ENCODE data around the gene KCNG2. TPM values are rescaled to one million over a fixed set of nuclear protein-coding genes. Genes with fewer than 3 reads are reported as not detected.

Gene KCNG2
- total RNA-seq, 4 donors from 2014 or later: 2.3 to 3.8 (median 3.2) TPM; not detected in 1

DNA sequence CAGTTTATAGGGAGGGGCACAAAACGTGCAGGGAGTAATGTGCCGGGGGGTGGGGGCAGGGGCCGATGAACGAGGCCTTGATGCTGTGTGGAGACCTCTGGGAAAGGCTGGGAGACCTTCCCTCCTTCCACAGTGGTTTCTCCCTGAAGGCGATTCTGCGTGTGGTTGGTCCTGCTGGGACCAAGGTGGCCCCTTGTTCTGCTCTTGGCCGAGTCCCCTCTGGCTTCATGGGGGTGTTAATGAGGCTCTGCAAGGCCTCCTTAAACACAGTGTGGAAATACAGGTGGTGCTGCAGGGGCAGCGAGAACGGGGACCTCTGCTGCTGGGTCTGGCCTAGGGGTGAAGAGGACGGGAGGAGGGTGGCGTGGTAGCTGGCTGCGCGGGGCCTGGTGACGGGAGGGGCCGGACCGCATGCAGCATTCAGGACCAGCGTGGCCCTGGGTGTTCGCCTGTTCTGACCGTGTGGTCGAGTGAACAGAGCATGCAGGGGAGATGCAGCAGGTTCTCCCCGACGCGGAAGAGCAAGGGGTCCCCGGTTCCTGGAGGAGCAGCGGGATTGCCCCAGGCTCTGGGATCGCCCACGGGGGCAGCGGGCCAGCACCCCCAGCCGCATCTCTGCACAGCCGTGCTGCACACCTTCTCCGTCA, 42.1 kb upstream of the KCNG2 start:
- H3K9me3 ChIP-seq: no peaks in the 10 kb centered on the region
- DNase-seq: peak in 1 of 3 donors; percentile 27
- no peaks in the 10 kb centered on the region for H3K27me3 ChIP-seq
- TF ChIP-seq, protein P1, sequence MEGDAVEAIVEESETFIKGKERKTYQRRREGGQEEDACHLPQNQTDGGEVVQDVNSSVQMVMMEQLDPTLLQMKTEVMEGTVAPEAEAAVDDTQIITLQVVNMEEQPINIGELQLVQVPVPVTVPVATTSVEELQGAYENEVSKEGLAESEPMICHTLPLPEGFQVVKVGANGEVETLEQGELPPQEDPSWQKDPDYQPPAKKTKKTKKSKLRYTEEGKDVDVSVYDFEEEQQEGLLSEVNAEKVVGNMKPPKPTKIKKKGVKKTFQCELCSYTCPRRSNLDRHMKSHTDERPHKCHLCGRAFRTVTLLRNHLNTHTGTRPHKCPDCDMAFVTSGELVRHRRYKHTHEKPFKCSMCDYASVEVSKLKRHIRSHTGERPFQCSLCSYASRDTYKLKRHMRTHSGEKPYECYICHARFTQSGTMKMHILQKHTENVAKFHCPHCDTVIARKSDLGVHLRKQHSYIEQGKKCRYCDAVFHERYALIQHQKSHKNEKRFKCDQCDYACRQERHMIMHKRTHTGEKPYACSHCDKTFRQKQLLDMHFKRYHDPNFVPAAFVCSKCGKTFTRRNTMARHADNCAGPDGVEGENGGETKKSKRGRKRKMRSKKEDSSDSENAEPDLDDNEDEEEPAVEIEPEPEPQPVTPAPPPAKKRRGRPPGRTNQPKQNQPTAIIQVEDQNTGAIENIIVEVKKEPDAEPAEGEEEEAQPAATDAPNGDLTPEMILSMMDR (IDR thresholded peaks at IDR 0.05): no peak
- TF ChIP-seq POLR2A (IDR thresholded peaks at IDR 0.05): no peak
- H3K4me1 ChIP-seq: peaks cover 0 to 3% (median 0%) of the 10 kb centered on the region in 4 donors
- H3K36me3 ChIP-seq: peaks cover 0 to 32% (median 0%) of the 10 kb centered on the region in 3 donors
- no peak overlapping the region for H3K4me3 ChIP-seq
- H3K27ac ChIP-seq: no peak overlapping the region

- no peak for TF ChIP-seq POLR2A (IDR thresholded peaks at IDR 0.05)
- TF ChIP-seq, protein P1 (IDR thresholded peaks at IDR 0.05): no peak
- peak in 1 of 3 donors; percentile 38 for DNase-seq
These were observed 41.6 kb upstream of the KCNG2 start for GRCh38 chr18:79756143-79756500.

GRCh38 chr18:79756826-79757225, 40.9 kb upstream of the KCNG2 start:
- TF ChIP-seq, protein P1 (IDR thresholded peaks at IDR 0.05): no peak
- Histone ChIP-seq H3K27ac (no peak overlapping the region), H3K27me3 (no peaks in the 10 kb centered on the region), H3K4me1 (no peaks in the 10 kb centered on the region), H3K36me3 (peaks cover 0 to 32% (median 0%) of the 10 kb centered on the region in 3 donors), H3K9me3 (no peaks in the 10 kb centered on the region), H3K4me3 (no peak overlapping the region)
- DNase-seq: no peak

More at GRCh38 chr18:79756143-79756500, 41.6 kb upstream of the KCNG2 start:
- no peaks in the 10 kb centered on the region for H3K9me3 ChIP-seq
- no peak overlapping the region for H3K4me3 ChIP-seq
- no peaks in the 10 kb centered on the region for H3K27me3 ChIP-seq
- peaks cover 0 to 32% (median 0%) of the 10 kb centered on the region in 3 donors for H3K36me3 ChIP-seq
- H3K27ac ChIP-seq: no peak overlapping the region
- H3K4me1 ChIP-seq: peaks cover 0 to 3% (median 0%) of the 10 kb centered on the region in 4 donors

DNA sequence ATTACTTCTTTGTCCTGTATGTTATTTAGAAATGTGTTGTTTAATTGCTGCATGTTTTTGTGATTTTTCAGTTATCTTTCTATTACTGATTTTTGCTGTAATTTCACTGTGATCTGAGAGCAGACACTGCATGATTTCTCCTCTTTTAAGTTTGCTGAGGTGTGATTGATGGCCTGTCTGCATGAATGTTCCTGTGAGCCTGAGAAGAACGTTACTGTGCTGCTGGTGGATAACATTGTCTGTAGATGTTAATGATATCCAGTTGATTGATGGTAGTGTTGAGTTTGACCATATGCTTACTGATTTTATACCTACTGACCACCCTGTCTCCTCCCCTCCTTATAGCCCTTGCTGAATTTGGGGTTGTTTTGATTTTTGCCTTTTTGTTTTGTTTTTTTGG, 37.4 kb upstream of the KCNG2 start:
- Histone ChIP-seq H3K9me3 (no peaks in the 10 kb centered on the region), H3K4me3 (no peak overlapping the region), H3K4me1 (no peaks in the 10 kb centered on the region), H3K27me3 (no peaks in the 10 kb centered on the region), H3K27ac (no peak overlapping the region), H3K36me3 (peaks cover 0 to 9% (median 0%) of the 10 kb centered on the region in 3 donors)
- TF ChIP-seq, protein P1 (IDR thresholded peaks at IDR 0.05): no peak
- no peak for DNase-seq

- Histone ChIP-seq H3K4me3 (no peak overlapping the region), H3K4me1 (no peaks in the 10 kb centered on the region), H3K36me3 (peaks cover 0 to 4% (median 0%) of the 10 kb centered on the region in 3 donors), H3K27ac (no peak overlapping the region), H3K27me3 (no peaks in the 10 kb centered on the region), H3K9me3 (no peaks in the 10 kb centered on the region)
- no peak for TF ChIP-seq POLR2A (IDR thresholded peaks at IDR 0.05)
- TF ChIP-seq, protein P1 (IDR thresholded peaks at IDR 0.05): no peak
- DNase-seq: no peak
These were observed 36.9 kb upstream of the KCNG2 start for GRCh38 chr18:79760881-79761280.
